GM03348 (cell line): Measurements from ENCODE around the gene C2CD4C.
"Not testable (repeated sequence)": the region's sequence is repeated elsewhere in the genome, so short reads cannot be mapped to it uniquely, and the experiment has no call there.

Source experiments
- DNase-seq: peaks from one replicate; pipeline ENCODE4 v3.0.0; 2012; ENCODE audit warnings: low spot score

The C2CD4C gene

DNA sequence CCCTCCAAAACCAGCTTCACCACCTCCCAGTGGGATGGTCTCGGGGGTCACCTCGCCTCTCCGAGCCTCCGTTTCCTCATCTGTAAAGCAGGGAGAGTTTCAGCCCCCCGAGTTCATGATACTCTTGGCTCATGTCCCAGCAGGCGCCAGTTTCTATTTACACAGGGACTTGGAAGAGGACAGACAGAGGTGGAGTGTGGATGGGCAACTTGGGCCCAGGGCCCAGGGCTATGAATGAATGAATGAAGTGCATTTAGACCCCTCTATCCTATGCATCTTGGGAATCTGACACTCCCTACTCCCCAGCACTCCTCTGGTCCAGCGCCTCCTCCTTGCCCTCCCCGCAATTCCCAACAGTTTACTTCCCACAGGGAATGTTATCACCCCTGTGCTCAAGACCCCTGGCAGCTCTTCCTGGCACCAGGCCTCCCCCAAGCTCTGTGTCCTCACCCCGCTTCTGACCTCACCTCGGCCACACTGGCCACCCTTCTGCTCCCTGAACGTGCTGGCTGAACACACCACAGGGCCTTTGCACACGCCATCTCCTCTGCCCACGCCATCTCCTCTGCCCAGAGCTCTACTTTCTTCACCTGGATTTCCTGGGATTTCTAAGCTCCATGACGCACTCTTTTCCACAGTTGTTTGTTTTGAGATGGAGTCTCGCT is 4.9 kb upstream of the C2CD4C start:
- DNase-seq: no peak

DNA sequence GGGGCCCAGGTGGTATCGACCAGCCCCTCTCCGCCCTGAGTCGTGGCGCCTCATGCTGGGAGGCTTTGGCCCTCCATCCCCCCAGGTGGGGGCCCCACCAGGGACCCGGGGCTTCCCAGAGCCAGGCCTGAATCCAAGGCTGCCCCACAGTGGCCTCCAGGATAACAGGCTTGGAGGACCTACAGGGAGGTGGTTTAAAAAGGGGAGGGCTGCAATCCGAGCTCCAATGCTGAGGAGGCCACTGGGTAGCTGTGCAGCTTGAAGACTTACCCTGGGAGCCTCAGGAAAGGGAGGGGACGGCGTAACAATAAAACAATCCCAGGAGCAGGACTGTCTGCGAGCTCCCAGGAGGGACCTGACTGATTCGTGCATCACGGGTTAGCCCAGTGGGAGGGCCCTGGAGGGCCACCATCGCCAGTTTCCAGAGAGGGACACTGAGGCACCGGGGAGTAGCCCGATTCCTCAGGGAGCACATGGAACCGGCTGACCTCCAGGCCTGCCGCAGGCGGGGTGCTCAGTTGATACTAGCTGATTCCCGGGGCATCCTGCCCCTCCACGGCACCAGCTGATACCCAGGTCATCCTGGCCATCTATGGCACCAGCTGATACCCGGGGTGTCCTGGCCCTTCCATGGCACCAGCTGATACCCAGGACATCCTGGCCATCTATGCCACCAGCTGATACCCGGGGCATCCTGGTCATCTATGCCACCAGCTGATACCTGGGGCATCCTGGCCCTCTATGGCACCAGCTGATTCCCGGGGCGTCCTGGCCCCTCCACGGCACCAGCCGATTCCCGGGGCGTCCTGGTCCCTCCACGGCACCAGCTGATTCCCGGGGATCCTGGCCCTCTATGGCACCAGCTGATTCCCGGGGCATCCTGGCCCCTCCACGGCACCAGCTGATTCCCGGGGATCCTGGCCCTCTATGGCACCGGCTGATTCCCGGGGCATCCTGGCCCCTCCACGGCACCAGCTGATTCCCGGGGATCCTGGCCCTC is 3.7 kb upstream of the C2CD4C start:
- no peak for DNase-seq

DNA sequence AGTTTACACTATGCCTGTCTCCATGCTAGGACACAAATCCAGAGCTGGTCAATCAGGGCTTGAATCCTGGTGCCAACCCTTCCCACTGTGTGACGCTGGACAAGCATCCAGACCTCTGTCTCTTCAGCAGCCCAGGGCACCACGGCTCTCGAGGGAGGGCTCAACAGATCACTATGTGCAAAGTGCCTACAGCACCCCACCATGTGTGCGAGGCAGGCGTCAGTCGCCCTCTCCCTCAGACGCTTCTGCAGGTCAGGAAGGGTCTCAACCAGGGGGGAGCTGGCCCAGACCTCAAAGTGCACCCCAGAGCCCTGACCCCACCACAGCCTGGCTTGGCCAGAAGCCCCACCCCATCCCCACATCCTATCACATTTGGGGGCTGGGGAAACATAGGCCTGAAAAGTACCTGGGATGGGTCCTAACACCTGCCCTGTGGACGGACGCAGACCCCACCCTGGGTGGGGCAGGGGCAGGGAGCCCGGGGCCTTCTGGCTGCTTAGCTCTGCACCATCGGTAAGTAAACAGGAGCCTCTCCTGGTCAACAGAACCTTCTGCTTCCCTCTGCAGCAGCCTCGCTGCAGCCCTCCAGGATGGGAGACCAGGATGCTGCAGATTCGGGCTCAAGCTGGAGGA is 2.9 kb upstream of the C2CD4C start:
- DNase-seq: no peak

DNA sequence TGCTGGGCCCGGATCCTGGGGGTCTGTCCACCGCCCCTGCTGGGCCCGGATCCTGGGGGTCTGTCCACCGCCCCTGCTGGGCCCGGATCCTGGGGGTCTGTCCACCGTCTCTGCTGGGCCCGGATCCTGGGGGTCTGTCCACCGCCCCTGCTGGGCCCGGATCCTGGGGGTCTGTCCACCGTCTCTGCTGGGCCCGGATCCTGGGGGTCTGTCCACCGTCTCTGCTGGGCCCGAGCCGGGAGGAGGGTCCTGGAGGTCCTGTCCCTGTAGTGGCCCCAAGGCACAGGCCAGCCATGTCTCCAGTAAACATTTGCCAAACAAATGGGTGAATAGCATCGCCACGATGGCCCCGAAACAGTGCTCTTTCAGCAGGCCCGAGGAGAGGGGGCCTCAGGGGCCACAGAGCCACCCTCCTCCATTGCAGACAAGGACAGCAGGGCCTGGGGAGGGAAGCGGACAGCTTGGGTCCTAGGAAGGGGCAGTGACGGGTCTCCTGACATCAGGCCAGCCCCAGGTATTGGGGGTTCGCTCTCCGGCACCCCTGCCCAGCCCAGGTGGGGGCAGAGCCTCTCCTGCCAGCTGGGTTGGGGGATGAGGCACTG is 2.3 kb upstream of the C2CD4C start:
- DNase-seq: not testable (repeated sequence)

DNA sequence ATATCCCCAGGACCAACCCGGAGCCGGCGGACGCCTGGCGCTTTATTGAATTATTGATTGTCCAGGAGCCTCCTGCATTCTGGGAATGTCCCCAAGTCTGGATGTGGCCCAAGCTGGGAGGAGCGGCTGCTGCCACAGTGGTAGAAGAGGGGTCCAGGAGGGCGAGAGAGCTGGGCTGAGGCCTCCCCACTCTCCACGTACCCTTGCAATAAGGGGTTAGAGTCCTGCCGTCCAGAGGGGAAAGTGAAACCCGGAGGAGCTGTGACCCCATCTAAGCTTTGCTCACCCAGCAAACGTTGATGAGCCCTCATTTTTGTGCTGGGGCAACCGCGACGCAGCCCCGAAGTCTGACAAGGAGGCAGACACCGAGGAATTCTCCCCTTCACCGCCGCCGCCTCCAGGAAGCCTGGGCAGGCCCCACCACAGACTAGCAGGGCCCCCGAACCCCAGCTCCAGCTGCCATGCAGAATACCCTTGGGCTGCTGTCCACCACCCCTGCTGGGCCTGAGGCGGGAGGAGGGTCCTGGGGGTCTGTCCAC is 1.4 kb upstream of the C2CD4C start:
- DNase-seq: no peak

DNA sequence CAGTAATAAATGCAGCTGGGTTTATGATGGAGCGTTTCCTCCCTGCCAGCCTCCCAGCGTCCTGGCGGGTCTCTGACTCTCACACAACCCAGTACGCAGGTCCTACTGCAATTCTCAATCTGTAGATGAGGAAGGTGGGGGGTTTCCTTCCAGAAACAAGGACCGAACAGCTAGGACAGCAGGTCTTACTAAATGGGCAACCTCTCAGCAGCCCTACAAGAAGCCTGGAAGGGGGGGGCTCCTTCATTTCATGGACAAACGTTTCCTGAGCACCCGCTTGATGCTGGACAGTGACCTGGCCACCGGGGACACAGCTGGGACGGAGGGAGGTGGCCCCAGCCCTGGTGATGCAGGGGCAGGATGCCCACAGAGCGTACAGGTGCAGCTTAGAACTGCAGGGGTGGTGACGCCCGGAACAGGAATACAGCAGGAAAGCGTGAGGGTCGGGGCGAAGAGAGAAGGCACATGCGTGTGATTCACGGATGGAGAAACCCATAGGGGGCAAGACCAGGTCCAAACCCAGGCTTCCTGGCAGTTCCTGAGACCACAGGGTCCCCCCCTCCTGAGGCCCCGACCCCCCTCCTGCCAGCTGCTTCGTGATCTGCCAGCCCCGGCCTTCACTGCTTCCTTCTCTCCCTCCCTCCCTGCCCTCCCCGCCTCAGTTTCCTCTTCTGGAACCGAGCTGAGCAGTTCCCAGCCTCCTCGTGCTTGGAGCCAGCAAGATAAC is 732 bp upstream of the C2CD4C start:
- no peak for DNase-seq

DNA sequence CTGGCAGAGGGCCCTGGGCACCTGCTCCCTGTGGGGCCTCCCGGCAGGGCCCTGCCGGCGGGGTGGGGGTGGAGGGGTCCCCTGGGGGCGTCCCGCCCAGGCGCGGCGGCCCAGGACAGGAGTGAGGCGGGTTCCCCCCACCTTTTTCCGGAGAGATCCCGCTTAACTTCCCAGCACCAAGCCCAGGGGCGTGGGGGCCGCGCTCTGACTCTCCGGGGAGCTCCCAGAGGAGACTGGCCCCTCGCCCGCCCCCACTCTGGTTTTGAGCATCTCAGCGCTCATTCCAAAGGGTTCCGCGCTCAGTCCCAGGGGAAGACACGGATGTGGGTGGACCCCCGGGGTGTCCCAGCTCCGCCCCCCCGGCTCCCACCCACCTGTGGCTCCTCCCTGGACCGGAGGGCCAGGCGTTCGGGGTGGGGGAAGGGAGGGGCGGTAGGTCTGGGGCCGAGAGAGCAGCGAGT is 476 bp downstream of the C2CD4C start:
- no peak for DNase-seq

DNA sequence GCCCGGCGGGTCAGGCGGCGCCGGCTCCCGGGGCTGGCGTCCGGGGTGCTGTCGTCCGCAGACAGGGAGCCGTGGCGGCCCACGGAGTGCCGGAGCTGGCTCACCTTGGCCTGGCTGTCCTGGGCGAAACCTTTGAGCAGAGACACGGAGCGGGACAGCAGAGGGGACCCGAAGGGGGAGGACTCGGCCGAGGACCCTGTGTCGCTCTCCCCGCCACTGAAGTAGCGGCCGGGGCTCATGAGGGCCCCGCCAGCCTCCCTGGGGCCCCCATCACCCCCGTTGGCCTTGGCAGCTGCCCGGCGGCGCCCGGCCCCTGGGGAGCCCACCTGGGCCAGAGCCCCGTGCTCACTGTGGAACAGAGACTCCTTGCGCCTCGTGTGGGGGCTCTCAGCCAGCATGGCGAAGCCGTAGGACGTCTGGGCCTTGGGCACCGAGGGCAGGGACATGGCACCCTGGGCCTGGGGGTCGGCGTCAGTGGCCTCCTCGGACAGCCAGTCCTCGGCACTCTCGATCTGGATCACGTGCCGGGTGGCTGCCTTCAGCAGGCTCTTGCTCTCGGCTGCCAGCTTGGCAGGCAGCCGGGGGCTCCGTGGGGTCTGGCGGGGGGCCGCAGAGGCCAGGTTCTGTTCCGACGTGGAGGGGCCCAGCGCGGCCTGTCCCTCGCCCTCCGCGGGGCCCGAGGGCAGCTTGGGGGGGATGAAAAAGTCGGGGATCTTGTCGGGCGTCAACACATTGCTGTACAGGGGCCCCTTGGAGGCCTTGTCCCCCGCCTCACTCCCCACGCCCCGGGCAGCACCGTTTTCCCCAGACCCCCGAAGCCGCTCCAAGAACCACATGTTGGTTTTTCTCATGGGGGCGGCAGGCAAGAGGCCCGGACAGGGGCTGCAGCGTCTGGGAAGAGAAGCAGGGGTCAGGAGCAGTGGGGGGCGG is 1.2 kb downstream of the C2CD4C start:
- DNase-seq: no peak

DNA sequence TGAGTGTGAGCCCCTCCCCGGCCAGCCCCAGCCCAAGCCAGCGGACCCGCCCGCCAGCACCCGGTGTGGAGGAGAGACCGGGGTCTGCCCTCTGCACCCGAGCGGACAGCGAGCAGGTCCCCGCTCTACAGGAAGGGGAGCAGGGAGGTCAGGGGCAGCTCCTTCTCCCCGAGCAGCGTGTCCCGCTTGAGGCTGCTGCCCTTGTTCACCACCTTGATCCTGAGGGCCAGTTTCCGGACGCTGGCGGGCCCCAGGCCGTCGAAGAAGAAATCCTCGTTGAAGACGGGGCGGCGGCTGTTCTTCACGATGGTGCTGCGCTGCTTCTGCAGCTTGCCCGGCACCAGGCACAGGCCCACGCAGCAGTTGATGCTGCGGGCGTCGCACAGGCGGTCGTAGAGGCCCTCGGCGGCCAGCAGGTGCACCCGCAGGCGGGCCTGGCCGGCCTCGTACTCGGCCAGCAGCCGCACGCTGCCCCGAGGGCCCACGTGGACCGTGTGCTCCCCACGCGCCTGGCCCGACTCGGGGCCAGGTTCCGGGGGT is 1.9 kb downstream of the C2CD4C start:
- no peak for DNase-seq

DNA sequence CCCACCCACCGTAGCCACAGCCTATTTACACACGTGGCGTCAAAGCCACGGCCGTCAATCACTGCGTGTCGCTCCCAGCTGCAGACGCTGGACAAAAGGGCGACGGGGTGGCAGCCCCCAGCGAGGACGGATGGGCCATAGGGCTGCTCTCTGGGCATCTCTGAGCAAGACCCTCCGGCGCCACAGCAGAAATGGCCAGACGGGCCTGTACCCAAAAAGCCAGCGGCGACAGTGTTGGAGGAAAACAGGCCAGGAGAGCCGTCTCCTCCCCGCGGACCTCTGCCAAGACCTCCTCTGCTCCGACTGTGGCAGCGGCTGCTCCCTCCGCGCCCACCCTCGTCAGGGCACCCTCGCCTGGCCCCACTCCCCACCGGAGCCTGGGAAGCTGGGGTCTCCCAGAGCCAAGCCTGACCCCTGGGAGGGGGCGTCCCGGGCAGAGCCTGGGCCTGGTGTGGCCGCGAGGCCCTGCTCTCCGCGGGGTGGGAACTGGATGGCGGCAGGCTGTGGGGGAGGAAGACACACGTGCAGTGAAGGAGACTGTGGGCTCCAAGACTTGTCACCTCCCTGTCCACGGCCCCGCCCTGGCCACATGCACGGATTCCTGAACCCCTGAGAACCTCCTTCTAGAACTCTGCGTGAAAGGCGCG is 2.7 kb downstream of the C2CD4C start:
- no peak for DNase-seq

DNA sequence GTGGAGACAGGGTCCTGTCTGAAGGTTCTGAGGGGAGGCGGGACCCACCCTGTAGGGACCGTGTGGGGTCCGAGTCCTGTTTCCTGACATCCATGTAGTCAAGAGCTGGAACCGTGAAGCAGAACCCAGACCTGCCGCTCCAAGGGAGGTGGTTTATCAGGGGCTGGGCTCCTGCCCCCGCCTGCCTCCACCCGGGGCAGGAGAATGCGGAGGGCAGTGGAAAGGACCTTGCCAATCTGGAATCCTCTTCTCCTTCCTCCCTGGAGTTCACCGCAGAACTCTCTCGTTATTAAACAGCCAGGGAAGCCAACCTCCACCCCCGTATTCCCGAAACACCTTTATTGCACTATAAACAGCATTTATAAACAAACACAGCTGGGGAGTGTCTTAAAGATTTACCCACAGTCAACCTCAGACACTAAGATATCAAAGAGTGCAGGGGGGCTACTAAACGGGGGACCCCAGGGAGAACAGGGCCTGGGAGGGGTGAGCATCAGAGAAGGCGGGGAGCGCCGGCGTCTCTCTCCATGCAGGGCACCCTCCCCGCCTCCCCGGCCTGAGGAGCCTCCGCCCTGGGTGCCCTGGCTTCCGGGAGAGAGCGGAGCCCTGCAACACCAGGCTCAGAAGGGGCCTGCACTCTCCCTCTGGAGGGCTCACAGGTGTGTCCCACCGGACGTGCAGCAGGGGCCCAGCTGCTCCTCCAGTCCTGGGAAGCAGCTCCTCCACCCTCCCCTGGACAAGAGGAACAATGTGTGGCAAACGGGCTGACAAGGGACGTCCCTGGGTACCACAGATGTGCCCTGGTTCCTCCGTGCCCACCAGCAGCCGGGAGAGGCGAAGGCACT is 3.6 kb downstream of the C2CD4C start:
- no peak for DNase-seq

DNA sequence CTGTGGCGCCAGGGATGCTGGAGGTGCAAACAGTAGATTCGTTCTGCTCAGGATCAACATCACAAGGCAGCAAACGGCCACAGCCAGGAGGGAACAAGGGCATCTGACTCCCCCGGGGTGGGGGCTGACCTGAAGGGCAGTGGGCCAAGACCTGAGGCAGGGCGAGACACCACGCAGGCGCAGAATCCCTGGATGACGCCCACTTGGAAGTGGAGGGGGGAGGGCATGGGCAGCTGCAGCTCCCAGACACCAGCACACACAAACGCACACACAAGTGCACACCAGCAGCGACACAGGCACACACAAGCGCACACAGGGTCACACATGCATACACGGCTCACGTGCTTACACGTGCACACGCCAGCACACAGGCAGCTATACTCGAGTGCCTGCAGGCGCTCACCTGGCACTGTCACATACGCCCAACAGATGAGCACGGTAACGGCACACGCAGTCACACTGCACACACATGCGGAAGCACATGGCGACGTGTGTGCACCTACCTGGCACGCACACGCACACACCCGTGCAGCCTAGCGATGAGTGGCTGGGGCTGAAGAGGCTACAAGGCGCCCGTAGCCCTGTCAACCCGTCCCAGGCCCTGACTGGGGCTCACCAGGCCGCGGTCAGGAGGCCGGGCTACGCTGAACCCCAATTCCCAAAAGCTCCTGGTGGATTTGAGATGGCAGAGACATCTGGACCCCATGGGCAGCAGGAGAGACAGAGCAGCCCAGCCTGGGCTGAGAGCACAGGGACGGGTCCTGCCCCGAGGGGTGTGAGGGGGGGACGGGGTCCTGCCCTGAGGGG is 5.5 kb downstream of the C2CD4C start:
- DNase-seq: no peak

DNA sequence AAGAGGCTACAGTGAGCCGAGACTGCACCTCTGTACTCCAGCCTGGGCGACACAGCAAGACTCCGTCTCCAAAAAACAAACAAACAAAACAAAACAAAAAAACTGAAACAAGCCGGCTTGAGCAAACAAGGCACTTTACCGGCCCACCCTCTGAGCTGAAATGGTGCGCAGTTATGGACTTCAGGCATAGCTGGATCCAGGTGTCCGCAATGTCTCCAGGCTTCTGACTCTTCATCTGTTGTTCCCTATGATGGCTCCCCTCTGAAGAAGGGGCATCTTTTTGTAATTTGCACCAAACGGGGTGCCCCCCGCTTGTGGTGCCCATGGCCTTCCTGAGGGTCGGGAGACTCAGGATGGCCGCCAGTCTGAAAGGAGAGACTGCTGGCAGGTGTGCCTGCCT is 6.2 kb downstream of the C2CD4C start:
- no peak for DNase-seq

DNA sequence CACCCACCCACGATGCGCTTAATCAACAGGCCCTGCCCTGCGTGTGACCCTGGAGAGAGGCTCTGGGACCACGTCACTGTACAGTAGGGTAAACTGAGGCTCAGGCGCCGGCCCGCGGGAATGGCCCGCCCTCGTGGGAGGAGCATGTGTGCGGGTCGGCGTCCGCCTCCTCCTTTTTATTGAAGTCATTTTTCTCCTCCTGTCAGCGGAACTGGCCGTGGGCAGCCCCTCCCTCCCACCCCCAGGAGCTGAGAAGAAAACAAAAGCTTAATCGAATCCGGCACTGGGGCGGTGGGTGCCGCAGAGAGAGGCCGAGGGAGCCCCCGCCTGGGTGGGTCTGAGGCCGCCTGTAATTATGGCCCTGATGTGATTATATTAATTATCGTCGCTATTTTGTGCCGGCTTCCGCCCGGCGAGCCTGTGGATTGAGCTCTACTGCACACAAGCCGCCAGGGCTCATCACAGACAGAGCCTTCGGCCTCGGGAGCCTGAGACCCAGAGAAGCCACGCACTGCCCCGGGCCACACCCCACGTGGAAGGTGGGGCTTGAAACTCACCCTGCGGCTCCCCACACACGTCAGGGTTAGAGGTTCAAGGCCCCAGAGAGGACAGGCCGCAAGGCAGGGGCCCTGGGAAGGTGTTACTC is 7.0 kb downstream of the C2CD4C start:
- DNase-seq: no peak

DNA sequence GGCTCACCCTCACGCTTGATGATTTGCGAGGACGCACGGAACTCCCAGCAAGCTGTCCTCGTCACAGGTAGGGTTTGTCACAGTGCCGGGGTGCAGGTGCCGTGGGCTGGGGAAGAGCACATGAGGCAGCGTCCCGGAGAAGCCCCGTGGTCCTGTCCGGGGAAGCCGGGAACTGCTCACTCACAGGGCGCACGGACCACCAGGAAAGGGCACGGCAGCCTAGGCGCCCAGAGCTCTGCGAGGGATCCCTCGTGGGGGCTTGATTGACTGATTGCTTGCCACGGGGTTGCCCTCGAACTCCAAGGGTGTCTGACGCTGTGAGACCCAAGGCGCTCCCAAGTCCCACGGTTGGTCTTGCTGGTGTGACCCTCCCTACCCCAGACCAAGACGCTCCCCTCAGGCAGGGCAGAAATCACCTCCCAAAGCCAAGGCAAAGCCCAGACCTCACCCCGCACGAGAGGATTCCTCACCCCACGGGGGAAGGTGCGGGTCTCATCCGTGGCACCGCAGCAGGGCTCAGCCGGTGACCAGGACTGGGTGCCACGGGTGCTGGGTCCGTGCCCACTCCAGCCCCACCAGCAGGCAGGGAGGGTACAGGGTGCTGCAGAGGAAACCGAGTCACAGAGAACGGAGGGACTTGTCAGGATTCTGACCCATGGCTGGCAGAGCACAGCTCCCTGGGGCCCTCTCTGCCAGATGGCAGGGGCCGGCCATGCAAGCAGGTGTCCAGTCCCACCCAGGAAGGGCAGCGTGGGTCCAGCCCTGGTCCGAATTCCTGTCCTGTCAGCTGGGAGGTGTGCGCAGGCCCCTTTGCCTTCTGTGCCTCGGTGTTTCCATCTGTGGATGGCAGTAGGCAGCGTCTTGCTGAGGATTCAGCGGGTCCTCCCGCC is 7.7 kb downstream of the C2CD4C start:
- no peak for DNase-seq

DNA sequence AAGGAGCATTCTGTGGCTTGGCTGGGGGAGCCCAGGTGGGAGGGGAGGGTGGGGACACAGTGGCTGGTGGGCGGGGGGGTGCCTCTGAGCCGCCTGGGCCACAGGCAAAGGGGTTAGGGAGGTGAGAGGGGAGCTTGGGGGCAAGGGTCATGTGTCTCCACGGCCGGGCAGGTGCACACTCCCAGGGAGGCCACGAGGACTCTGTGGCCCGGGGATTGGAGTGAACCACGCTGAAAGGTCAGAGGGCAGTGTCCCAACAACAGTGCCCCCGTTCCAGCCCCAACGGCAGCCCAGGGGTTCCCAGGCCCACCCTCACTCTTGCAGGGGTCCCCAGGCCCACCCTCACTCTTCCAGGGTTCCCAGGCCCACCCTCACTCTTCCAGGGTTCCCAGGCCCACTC is 9.6 kb downstream of the C2CD4C start:
- DNase-seq: no peak
